ENCODE measurements around the gene COPZ1.

Gene COPZ1

DNA sequence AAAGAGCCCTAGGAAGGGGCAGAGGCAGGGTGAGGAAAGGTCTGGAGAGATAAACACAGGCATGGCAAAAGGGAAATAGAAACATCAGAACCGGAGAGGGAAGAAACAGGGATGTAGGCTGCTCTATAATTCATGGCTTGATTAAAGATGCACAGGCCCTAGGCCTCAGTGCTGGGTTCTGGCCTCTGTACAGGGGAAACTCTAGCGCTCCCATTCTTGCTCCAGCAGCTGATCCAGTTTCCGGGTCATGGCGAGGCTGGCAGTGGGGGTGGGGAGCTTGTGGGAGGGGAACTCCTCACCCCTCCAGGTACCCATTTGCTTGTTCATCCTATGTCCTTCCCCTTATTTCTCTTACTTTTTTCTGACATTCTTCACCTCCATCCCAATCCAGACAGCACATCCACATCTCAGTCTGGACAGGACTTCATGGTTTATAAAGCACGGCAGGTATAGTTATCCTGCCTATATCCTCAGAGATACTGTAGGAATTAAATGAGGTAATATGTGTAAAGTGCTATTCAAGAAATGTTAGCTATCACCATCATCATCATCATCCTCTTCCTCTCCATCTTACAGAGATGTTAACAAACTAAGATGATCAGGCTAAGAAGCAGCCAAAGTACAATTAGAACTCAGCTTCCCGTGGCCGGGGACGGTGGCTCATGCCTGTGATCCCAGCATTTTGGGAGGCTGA, 47.3 kb downstream of the COPZ1 start:
- Histone ChIP-seq H3K4me3 (ENCODE audit: low read depth, low read length) (no peak overlapping the region), H2BK12ac (ENCODE audit: low read length) (no peak overlapping the region), H2AFZ (ENCODE audit: insufficient read depth, low read length, poor library complexity) (no peak overlapping the region), H4K8ac (ENCODE audit: low read depth, low read length) (no peak overlapping the region), H3K9me3 (ENCODE audit: insufficient read depth, low read depth, low read length) (no peaks in the 10 kb centered on the region), H2BK120ac (ENCODE audit: insufficient read depth, low read length, poor library complexity) (no peak overlapping the region), H3K4ac (ENCODE audit: low read depth, low read length) (no peak overlapping the region), H3K27ac (ENCODE audit: low read depth, low read length) (no peak overlapping the region), H3K23ac (ENCODE audit: low read length) (no peak overlapping the region), H3K4me1 (ENCODE audit: control insufficient read depth in 1 of 2, insufficient read depth in 2 of 2, low read length in 2 of 2) (peaks cover 7 to 25% of the 10 kb centered on the region in 2 experiments), H3K14ac (ENCODE audit: low read length) (no peak overlapping the region), H3K9ac (ENCODE audit: low read length) (no peak overlapping the region), H2AK5ac (ENCODE audit: low read length) (no peak overlapping the region), H3K36me3 (ENCODE audit: control insufficient read depth in 1 of 2, insufficient read depth in 2 of 2, low read length in 2 of 2) (peaks cover 44 to 59% of the 10 kb centered on the region in 2 experiments), H3K79me1 (ENCODE audit: low read length) (peaks cover 4% of the 10 kb centered on the region), H3K79me2 (ENCODE audit: control insufficient read depth, insufficient read depth, low read length, poor library complexity) (no peaks in the 10 kb centered on the region), H3K27me3 (ENCODE audit: insufficient read depth, low read length) (no peaks in the 10 kb centered on the region), H4K91ac (ENCODE audit: low read depth, low read length) (no peak overlapping the region), H3K4me2 (ENCODE audit: low read length) (no peak overlapping the region), H2BK5ac (ENCODE audit: low read depth, low read length, poor library complexity) (no peak overlapping the region), H4K12ac (ENCODE audit: low read depth, low read length) (no peak overlapping the region), H3K18ac (ENCODE audit: low read length) (no peak overlapping the region)
- no CpG with 5 or more reads among the region's 8 CpGs for WGBS (ENCODE audit: extremely low coverage, insufficient coverage, insufficient read length)
- DNase-seq: no peak

GRCh38 chr12:54373649-54374561, 49.0 kb downstream of the COPZ1 start:
- no peak overlapping the region for H3K18ac ChIP-seq (ENCODE audit: low read length)
- no peak overlapping the region for H4K91ac ChIP-seq (ENCODE audit: low read depth, low read length)
- H3K27me3 ChIP-seq (ENCODE audit: insufficient read depth, low read length): no peaks in the 10 kb centered on the region
- no peak overlapping the region for H3K4me2 ChIP-seq (ENCODE audit: low read length)
- no peaks in the 10 kb centered on the region for H3K79me1 ChIP-seq (ENCODE audit: low read length)
- H3K4me1 ChIP-seq (ENCODE audit: control insufficient read depth in 1 of 2, insufficient read depth in 2 of 2, low read length in 2 of 2): peaks cover 6 to 20% of the 10 kb centered on the region in 2 experiments
- H3K4ac ChIP-seq (ENCODE audit: low read depth, low read length): no peak overlapping the region
- H2BK5ac ChIP-seq (ENCODE audit: low read depth, low read length, poor library complexity): no peak overlapping the region
- DNase-seq: no peak
- H3K36me3 ChIP-seq (ENCODE audit: control insufficient read depth in 1 of 2, insufficient read depth in 2 of 2, low read length in 2 of 2): peaks cover 53 to 65% of the 10 kb centered on the region in 2 experiments
- H3K9me3 ChIP-seq (ENCODE audit: insufficient read depth, low read depth, low read length): no peaks in the 10 kb centered on the region
- no CpG with 5 or more reads among the region's 10 CpGs for WGBS (ENCODE audit: extremely low coverage, insufficient coverage, insufficient read length)
- H3K14ac ChIP-seq (ENCODE audit: low read length): no peak overlapping the region
- no peak overlapping the region for H2BK120ac ChIP-seq (ENCODE audit: insufficient read depth, low read length, poor library complexity)
- no peak overlapping the region for H4K8ac ChIP-seq (ENCODE audit: low read depth, low read length)
- no peak overlapping the region for H2BK12ac ChIP-seq (ENCODE audit: low read length)
- no peak overlapping the region for H4K12ac ChIP-seq (ENCODE audit: low read depth, low read length)
- H3K23ac ChIP-seq (ENCODE audit: low read length): no peak overlapping the region
- H3K27ac ChIP-seq (ENCODE audit: low read depth, low read length): no peak overlapping the region
- no peak overlapping the region for H3K4me3 ChIP-seq (ENCODE audit: low read depth, low read length)
- no peak overlapping the region for H3K9ac ChIP-seq (ENCODE audit: low read length)
- no peak overlapping the region for H2AFZ ChIP-seq (ENCODE audit: insufficient read depth, low read length, poor library complexity)
- no peak overlapping the region for H2AK5ac ChIP-seq (ENCODE audit: low read length)
- H3K79me2 ChIP-seq (ENCODE audit: control insufficient read depth, insufficient read depth, low read length, poor library complexity): no peaks in the 10 kb centered on the region

DNA sequence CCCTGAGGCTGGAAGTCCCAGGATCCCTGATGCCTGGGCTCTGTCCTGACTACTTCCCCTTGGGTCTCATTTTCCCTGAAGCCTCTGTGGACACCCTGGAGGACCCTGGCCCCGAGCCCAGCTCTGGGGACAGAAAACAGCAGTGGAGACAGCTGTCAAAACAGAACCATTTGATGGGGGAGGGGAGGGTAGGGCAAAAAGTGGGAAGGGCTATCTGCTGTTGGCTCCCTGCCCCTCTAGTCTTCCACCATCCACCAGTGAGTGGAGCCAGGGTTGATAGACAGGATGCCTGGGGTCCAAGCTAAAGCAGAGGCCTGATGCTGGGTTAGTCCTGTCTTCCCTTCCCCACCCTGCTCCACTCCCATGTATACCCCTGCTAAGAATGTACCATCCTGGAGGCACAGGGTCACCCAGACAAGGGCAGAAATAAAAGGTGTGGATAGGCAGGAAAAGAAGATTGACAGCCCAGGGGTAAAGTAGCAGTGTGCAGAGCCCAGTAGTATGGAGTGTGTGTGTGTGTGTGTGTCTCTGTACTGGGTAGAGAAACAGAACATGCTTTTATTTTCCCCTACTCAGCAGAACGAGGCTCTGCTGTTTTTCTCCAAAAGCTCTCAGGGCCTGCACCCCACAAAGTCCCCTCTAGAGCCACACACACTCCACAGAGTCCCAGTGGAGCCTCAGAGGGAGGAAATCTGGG, 49.8 kb downstream of the COPZ1 start:
- Histone ChIP-seq H3K4me1 (ENCODE audit: control insufficient read depth in 1 of 2, insufficient read depth in 2 of 2, low read length in 2 of 2) (peaks cover 6 to 16% of the 10 kb centered on the region in 2 experiments), H2BK12ac (ENCODE audit: low read length) (no peak overlapping the region), H3K4ac (ENCODE audit: low read depth, low read length) (no peak overlapping the region), H3K14ac (ENCODE audit: low read length) (no peak overlapping the region), H4K91ac (ENCODE audit: low read depth, low read length) (no peak overlapping the region), H3K9ac (ENCODE audit: low read length) (no peak overlapping the region), H3K4me3 (ENCODE audit: low read depth, low read length) (no peak overlapping the region), H3K79me2 (ENCODE audit: control insufficient read depth, insufficient read depth, low read length, poor library complexity) (no peaks in the 10 kb centered on the region), H2BK5ac (ENCODE audit: low read depth, low read length, poor library complexity) (no peak overlapping the region), H3K23ac (ENCODE audit: low read length) (no peak overlapping the region), H3K4me2 (ENCODE audit: low read length) (no peak overlapping the region), H3K9me3 (ENCODE audit: insufficient read depth, low read depth, low read length) (no peaks in the 10 kb centered on the region), H3K27ac (ENCODE audit: low read depth, low read length) (no peak overlapping the region), H4K12ac (ENCODE audit: low read depth, low read length) (no peak overlapping the region), H3K18ac (ENCODE audit: low read length) (no peak overlapping the region), H4K8ac (ENCODE audit: low read depth, low read length) (no peak overlapping the region), H3K79me1 (ENCODE audit: low read length) (peaks cover 2% of the 10 kb centered on the region), H2BK120ac (ENCODE audit: insufficient read depth, low read length, poor library complexity) (no peak overlapping the region), H2AK5ac (ENCODE audit: low read length) (no peak overlapping the region), H3K36me3 (ENCODE audit: control insufficient read depth in 1 of 2, insufficient read depth in 2 of 2, low read length in 2 of 2) (peaks cover 53 to 65% of the 10 kb centered on the region in 2 experiments), H3K27me3 (ENCODE audit: insufficient read depth, low read length) (no peaks in the 10 kb centered on the region), H2AFZ (ENCODE audit: insufficient read depth, low read length, poor library complexity) (no peak overlapping the region)
- WGBS (ENCODE audit: extremely low coverage, insufficient coverage, insufficient read length): no CpG with 5 or more reads among the region's 2 CpGs
- no peak for DNase-seq

GRCh38 chr12:54375259-54375579, 50.3 kb downstream of the COPZ1 start:
- H3K4ac ChIP-seq (ENCODE audit: low read depth, low read length): no peak overlapping the region
- H3K36me3 ChIP-seq (ENCODE audit: control insufficient read depth in 1 of 2, insufficient read depth in 2 of 2, low read length in 2 of 2): peaks cover 53 to 64% of the 10 kb centered on the region in 2 experiments

More at GRCh38 chr12:54375259-54375579, 50.3 kb downstream of the COPZ1 start:
- Histone ChIP-seq H2BK12ac (ENCODE audit: low read length) (no peak overlapping the region), H3K4me2 (ENCODE audit: low read length) (no peak overlapping the region), H3K27me3 (ENCODE audit: insufficient read depth, low read length) (no peaks in the 10 kb centered on the region), H3K23ac (ENCODE audit: low read length) (no peak overlapping the region), H2BK120ac (ENCODE audit: insufficient read depth, low read length, poor library complexity) (no peak overlapping the region), H3K79me2 (ENCODE audit: control insufficient read depth, insufficient read depth, low read length, poor library complexity) (no peaks in the 10 kb centered on the region), H3K79me1 (ENCODE audit: low read length) (peaks cover 2% of the 10 kb centered on the region), H3K27ac (ENCODE audit: low read depth, low read length) (no peak overlapping the region), H2BK5ac (ENCODE audit: low read depth, low read length, poor library complexity) (no peak overlapping the region), H3K9ac (ENCODE audit: low read length) (no peak overlapping the region), H4K8ac (ENCODE audit: low read depth, low read length) (no peak overlapping the region), H3K4me1 (ENCODE audit: control insufficient read depth in 1 of 2, insufficient read depth in 2 of 2, low read length in 2 of 2) (peaks cover 4 to 13% of the 10 kb centered on the region in 2 experiments), H2AK5ac (ENCODE audit: low read length) (no peak overlapping the region), H3K18ac (ENCODE audit: low read length) (no peak overlapping the region), H2AFZ (ENCODE audit: insufficient read depth, low read length, poor library complexity) (no peak overlapping the region), H4K12ac (ENCODE audit: low read depth, low read length) (no peak overlapping the region), H3K4me3 (ENCODE audit: low read depth, low read length) (no peak overlapping the region), H3K9me3 (ENCODE audit: insufficient read depth, low read depth, low read length) (no peaks in the 10 kb centered on the region), H4K91ac (ENCODE audit: low read depth, low read length) (no peak overlapping the region), H3K14ac (ENCODE audit: low read length) (no peak overlapping the region)
- WGBS (ENCODE audit: extremely low coverage, insufficient coverage, insufficient read length): no CpG with 5 or more reads among the region's 2 CpGs
- DNase-seq: no peak

All from trophoblast cell (in vitro differentiated cells and primary cell).